Kidney (tissue), 14 donors: ENCODE results near the gene PNPLA7. TPM values are rescaled to one million over a fixed set of nuclear protein-coding genes. Genes with fewer than 3 reads are reported as not detected.

Experiments used
- DNase-seq, 5 donors: peaks; one replicate each; pipeline ENCODE4 v3.0.0-alpha.2; 2013 to 2020
- FAIRE-seq: peaks from 2 replicates; lab custom pipeline; 2012; peaks lifted over from hg19 to GRCh38; lab: Jason Lieb, UNC
- H3K27ac ChIP-seq, 2 donors: one replicate each; pipeline ENCODE4 v1.7.0; 2013; ENCODE audit warnings: low read depth in 2 of 2, low read length in 2 of 2, inconsistent platforms in 1 of 2
- H3K27me3 ChIP-seq: one replicate; pipeline ENCODE4 v1.7.1; 2013; ENCODE audit warnings: low read length, inconsistent platforms; ENCODE audit not compliant: control insufficient read depth, insufficient read depth
- H3K36me3 ChIP-seq, 3 donors: one replicate each; pipeline versions ENCODE4 v1.7.0 to v1.7.1; 2013; ENCODE audit warnings: low read length in 3 of 3, control low read depth in 1 of 3, inconsistent platforms in 1 of 3; ENCODE audit not compliant: insufficient read depth in 3 of 3, control insufficient read depth in 2 of 3
- H3K4me1 ChIP-seq, 3 donors: one replicate each; pipeline versions ENCODE4 v1.7.0 to v1.7.1; 2013; ENCODE audit warnings: low read length in 3 of 3, inconsistent platforms in 1 of 3, low read depth in 1 of 3; ENCODE audit not compliant: control insufficient read depth in 2 of 3, insufficient read depth in 2 of 3
- H3K4me3 ChIP-seq, 3 donors: one replicate each; pipeline versions ENCODE4 v1.7.0 to v1.8.1; 2013; ENCODE audit warnings: low read length in 3 of 3, control low read depth in 1 of 3, inconsistent platforms in 1 of 3
- H3K9ac ChIP-seq, 3 donors: one replicate each; pipeline versions ENCODE4 v1.7.0 to v1.7.1; 2013; ENCODE audit warnings: low read length in 3 of 3, control low read depth in 1 of 3, inconsistent platforms in 1 of 3
- H3K9me3 ChIP-seq, 3 donors: one replicate each; pipeline versions ENCODE4 v1.7.0 to v1.7.1; 2013; ENCODE audit warnings: low read length in 3 of 3, control low read depth in 1 of 3, inconsistent platforms in 1 of 3; ENCODE audit not compliant: control insufficient read depth in 2 of 3, insufficient read depth in 1 of 3
- intact Hi-C: fragments of 100-400 bp; cut with DNase I; formaldehyde crosslinking; loops from one replicate; pipeline ENCODE4 v1.11.1; 2022
- polyA plus RNA-seq: library from polyadenylated mRNA; stranded (reverse); fragments of 350-450 nt; fragmentation: Illumina TruSeq; extraction: RNeasy Lipid Tissue Mini Kit (QIAGEN cat#74804); gene quantifications from one replicate; pipeline ENCODE4 v1.2.3, GENCODE V29; 2014; ENCODE audit warnings: low read depth, low replicate concordance; ENCODE audit not compliant: insufficient read depth
- total RNA-seq: library from RNA; stranded (reverse); fragmentation: NEBNext Ultra II Directional; extraction: Animal tissue kit (Norgen Biotek cat#: 25700); gene quantifications from one replicate; pipeline ENCODE4 v1.2.1, GENCODE V29; 2021
- TF ChIP-seq, protein P1 (sequence below): IDR thresholded peaks from 3 replicates; pipeline ENCODE4 v1.5.1; 2012; ENCODE audit warnings: mild to moderate bottlenecking, moderate library complexity, borderline replicate concordance; ENCODE audit not compliant: insufficient read depth; ENCODE audit errors: extremely low read depth
- donor health status: control.
- donor health status: control.
- donor health status: control.
- donor health status: control.
- donor health status: control.
- donor health status: DM: yes; HTN: yes; CAD: no.
- donor health status: Normal renal cell carcinoma (clear cell type).

The PNPLA7 gene
- total and polyA plus RNA-seq, 2 donors from 2014 or later, result 2.1 to 9.6 TPM

DNA sequence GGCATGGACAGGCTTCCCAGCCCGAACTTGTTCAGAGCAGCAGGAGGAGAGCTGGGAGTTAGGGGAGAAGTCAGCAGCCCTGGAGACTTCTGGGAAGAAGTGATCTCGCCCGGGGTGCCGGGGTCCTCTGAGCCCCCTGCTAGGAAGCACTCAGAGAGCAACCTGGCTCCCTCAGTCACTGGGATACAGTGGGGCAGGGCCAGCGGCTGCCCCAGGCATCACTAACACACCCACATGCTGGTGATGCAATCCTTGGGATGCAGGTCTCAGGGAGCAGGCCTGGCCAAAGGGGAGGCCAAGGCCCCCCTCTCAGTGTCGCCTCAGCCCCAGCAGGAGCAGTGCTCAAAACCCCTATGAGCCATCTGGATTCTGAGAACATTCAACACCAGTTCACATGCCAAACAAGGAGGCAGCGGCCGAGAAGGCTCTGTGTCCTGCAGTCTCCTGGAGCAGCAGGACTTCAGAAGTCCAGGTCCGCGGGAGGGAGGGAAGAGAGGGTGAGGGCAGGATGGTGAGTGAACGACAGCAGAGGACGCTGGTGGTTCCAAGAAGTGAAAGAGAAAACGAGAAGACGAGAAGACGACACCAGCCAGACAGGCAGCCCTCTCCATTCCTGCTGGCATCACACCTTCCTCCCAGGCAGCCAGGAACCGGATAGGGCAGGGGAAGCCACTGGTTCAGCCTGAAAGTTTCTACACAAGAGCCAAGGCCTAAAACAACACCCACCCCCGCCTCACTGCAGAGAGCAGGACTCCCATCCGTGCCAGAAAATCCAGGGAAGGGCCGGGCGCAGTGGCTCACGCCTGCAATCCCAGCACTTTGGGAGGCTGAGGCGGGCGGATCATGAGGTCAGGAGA, 2.3 kb downstream of the PNPLA7 start:
- Histone ChIP-seq H3K27me3 (no peaks in the 10 kb centered on the region), H3K36me3 (no peaks in the 10 kb centered on the region), H3K4me3 (no peak overlapping the region), H3K4me1 (peaks cover 0 to 11% (median 5%) of the 10 kb centered on the region in 3 donors), H3K9me3 (no peaks in the 10 kb centered on the region), H3K27ac (no peak overlapping the region), H3K9ac (no peak overlapping the region)
- DNase-seq, result peak in 1 of 5 donors; percentile 51
- TF ChIP-seq, protein P1, sequence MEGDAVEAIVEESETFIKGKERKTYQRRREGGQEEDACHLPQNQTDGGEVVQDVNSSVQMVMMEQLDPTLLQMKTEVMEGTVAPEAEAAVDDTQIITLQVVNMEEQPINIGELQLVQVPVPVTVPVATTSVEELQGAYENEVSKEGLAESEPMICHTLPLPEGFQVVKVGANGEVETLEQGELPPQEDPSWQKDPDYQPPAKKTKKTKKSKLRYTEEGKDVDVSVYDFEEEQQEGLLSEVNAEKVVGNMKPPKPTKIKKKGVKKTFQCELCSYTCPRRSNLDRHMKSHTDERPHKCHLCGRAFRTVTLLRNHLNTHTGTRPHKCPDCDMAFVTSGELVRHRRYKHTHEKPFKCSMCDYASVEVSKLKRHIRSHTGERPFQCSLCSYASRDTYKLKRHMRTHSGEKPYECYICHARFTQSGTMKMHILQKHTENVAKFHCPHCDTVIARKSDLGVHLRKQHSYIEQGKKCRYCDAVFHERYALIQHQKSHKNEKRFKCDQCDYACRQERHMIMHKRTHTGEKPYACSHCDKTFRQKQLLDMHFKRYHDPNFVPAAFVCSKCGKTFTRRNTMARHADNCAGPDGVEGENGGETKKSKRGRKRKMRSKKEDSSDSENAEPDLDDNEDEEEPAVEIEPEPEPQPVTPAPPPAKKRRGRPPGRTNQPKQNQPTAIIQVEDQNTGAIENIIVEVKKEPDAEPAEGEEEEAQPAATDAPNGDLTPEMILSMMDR, result no peak
- intact Hi-C loops, result no loop called here
- no peak for FAIRE-seq

DNA sequence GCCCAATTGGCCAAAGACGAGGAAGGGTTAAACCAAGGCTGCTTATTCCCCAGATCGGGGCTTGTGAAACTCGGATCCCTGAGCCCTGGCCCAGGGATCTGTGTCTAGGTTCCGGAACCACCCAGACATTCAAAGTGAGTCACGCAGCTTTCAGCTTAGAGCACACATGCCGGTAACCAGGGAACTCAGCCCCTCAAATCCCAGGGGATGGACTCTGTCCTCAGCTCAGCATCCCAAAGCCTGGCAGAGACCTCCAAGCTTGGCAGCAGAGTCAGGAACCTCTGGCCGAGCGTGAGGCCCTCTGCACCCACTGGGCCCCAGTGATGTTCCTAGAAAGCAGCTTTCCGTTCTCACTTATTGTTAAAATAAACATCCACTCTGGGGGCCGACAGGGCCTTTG, 5.1 kb downstream of the PNPLA7 start:
- Histone ChIP-seq H3K9ac (no peak overlapping the region), H3K4me1 (peaks cover 0 to 6% (median 0%) of the 10 kb centered on the region in 3 donors), H3K9me3 (no peaks in the 10 kb centered on the region), H3K27me3 (no peaks in the 10 kb centered on the region), H3K36me3 (no peaks in the 10 kb centered on the region), H3K27ac (no peak overlapping the region), H3K4me3 (no peak overlapping the region)
- FAIRE-seq (no peak), DNase-seq (no peak)
- TF ChIP-seq, protein P1, result no peak
- intact Hi-C loops, result no loop called here

DNA sequence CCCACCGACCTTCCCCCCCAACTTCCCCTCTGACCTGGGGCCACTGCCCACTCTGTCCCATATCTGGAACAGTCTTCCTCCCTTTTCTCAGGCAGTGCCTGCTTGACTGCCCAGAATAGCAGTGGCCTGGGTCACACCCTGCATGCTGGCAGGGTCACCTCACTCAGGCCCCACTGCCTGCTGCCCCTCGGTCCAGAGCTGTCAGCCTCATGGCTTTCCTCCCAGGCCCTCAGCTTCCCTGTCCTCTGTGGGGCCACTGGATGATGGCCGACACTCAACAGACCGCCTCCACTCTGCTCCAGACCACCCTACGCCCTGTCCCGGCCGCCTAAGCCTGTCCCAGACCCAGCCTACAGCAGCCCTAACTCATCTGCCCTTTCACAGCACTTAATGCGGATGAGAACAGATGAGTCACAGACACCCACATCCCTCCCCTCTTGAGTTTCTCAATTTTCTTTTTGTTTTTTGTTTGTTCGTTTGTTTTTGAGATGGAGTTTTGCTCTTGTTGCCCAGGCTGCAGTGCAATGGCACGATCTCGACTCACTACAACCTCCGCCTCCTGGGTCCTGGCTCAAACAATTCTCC, 5.9 kb downstream of the PNPLA7 start:
- intact Hi-C loops, result no loop called here
- no peaks in the 10 kb centered on the region for H3K36me3 ChIP-seq
- H3K4me3 ChIP-seq, result no peak overlapping the region
- no peaks in the 10 kb centered on the region for H3K9me3 ChIP-seq
- DNase-seq (no peak), FAIRE-seq (no peak)
- no peaks in the 10 kb centered on the region for H3K4me1 ChIP-seq
- no peaks in the 10 kb centered on the region for H3K27me3 ChIP-seq
- TF ChIP-seq, protein P1, result no peak
- H3K27ac ChIP-seq, result no peak overlapping the region
- no peak overlapping the region for H3K9ac ChIP-seq
